Fibroblast of villous mesenchyme (primary cell): ENCODE results near the gene NAPSA. TPM values are rescaled to one million over a fixed set of nuclear protein-coding genes. Genes with fewer than 3 reads are reported as not detected.

Experiments used
- DNase-seq: peaks from one replicate; pipeline ENCODE4 v3.0.0-alpha.2; 2010; ENCODE audit warnings: low read depth
- H3K4me3 ChIP-seq: 2 replicates; pipeline ENCODE4 v1.5.1; 2011; ENCODE audit warnings: low read depth, mild to moderate bottlenecking, low read length
- total RNA-seq: library from RNA; depleted of rRNA; stranded (reverse); fragments of >200 nt; gene quantifications from 2 replicates; pipeline ENCODE4 v1.2.3, GENCODE V29; 2012
- TF ChIP-seq, protein P1 (sequence below): IDR thresholded peaks from 2 replicates; pipeline ENCODE4 v1.5.1; 2012; ENCODE audit warnings: low read depth, mild to moderate bottlenecking, low read length; ENCODE audit not compliant: insufficient read depth

NAPSA gene
- total RNA-seq, 1 donor: under 0.01 TPM

DNA sequence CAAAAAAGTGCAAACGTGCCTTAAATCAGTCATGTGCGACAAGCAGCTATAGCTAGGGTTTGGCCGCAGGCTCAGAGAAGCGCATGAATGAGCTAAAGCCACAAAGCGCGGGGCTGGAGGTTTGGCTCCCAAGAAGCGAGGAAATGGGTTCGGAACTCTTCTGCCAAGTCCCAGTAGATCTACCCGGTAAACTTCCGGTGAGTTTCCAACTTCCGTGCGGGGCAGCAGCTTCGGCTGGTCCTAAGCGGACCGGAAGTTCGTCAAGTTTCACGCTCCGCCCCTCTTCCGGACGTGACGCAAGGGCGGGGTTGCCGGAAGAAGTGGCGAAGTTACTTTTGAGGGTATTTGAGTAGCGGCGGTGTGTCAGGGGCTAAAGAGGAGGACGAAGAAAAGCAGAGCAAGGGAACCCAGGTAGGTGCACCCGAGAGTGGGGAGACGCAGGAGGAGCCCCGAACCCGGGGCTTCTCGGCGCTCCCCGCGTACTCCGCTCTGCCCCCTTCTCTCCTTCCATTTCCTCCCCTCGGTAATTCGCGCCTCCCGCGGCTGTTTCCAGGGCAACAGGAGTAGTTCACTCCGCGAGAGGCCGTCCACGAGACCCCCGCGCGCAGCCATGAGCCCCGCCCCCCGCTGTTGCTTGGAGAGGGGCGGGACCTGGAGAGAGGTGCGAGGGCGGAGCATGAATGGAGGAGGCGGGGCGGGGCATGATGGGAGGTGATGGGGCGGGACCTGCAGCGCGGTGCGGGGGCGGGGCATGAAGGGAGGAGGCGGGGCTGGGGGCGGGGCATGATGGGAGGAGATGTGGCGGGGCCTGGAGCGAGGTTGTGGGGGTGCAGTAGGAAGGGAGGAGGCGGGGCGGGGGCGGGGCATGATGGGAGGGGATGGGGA, 11.0 kb upstream of the NAPSA start, which contains the start of gene NR1H2:
NR1H2 (plus strand) TSS at position 292 of the 885 bp plus-strand sequence. CDS start 1,149 bp downstream, outside the sequence.
- DNase-seq: peak; percentile 99
- TF ChIP-seq, protein P1, sequence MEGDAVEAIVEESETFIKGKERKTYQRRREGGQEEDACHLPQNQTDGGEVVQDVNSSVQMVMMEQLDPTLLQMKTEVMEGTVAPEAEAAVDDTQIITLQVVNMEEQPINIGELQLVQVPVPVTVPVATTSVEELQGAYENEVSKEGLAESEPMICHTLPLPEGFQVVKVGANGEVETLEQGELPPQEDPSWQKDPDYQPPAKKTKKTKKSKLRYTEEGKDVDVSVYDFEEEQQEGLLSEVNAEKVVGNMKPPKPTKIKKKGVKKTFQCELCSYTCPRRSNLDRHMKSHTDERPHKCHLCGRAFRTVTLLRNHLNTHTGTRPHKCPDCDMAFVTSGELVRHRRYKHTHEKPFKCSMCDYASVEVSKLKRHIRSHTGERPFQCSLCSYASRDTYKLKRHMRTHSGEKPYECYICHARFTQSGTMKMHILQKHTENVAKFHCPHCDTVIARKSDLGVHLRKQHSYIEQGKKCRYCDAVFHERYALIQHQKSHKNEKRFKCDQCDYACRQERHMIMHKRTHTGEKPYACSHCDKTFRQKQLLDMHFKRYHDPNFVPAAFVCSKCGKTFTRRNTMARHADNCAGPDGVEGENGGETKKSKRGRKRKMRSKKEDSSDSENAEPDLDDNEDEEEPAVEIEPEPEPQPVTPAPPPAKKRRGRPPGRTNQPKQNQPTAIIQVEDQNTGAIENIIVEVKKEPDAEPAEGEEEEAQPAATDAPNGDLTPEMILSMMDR: no peak

DNA sequence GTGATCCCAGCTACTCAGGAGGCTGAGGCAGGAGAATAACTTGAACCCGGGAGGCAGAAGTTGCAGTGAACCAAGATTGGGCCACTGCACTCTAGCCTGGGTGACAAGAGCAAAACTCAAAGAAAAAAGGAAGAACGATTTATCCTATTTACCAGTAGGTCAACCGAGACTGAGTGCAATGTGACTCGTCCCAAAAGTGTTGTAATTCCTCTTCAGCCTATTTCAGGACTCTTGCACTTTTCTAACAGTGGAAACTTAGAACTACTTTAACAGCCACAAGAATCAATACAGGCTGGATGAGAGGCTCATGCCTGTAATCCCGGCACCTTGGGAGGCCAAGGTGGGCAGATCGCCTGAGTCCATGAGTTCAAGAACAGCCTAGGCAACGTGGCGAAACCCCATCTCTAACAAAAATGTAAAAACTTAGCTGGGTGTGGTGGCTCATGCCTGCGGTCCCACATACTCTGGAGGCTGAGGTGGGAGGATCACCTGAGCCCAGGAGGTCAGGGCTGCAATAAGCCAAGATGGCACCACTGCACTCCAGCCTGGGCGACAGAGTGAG, 6.6 kb upstream of the NAPSA start:
- TF ChIP-seq, protein P1: no peak
- no peak overlapping the region for H3K4me3 ChIP-seq
- DNase-seq: no peak

More for the DNA sequence above, 11.0 kb upstream of the NAPSA start, which contains the start of gene NR1H2:
- H3K4me3 ChIP-seq: peak within 1 kb of the TSS; percentile 76

DNA sequence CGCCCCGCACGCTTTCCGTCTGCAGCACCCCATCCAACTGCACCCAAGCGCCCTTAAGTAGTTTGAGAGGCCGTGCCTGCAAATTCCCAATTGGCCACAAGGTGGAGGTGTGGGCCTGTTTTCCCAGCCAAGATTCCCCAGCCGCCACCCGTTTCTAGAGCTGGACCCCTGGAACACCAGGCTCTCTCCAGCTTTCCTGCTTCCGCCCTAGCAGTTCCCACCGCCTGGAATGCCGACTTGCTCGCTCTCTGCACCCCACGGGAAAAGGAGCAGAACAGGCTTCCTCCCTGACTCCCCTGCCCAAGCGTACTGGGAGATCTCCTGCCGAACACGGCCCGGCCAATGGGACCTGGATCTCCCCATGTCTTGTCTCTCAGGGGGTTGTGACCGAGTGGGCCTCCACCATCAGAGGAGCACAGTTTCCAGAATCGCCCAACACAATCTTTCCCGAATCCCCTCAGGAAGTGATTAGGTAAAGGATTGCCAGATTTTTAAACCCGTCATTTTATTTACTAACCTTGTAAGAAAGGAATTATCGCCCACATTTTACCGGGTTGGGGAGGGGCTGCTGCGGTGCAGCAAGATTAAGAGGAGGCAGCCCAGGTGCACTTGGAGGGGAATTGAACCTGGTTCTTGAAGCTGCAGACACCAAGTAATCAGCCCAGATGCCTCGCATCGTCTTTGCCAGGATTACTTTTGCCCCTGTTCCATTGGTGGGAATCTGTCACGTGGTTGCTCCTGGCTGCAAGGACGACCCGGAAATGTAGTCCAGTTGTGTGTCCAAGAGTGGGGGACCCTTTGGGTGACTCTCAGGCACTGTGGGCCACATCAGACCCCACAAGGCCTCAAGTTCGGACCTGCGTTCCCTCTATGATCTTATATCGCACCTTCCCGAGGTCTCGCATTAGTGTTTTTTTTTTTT, 3.5 kb upstream of the NAPSA start:
- DNase-seq: peak; percentile 87
- TF ChIP-seq, protein P1: peak; percentile 88
- H3K4me3 ChIP-seq: peak overlapping the region; percentile 84

DNA sequence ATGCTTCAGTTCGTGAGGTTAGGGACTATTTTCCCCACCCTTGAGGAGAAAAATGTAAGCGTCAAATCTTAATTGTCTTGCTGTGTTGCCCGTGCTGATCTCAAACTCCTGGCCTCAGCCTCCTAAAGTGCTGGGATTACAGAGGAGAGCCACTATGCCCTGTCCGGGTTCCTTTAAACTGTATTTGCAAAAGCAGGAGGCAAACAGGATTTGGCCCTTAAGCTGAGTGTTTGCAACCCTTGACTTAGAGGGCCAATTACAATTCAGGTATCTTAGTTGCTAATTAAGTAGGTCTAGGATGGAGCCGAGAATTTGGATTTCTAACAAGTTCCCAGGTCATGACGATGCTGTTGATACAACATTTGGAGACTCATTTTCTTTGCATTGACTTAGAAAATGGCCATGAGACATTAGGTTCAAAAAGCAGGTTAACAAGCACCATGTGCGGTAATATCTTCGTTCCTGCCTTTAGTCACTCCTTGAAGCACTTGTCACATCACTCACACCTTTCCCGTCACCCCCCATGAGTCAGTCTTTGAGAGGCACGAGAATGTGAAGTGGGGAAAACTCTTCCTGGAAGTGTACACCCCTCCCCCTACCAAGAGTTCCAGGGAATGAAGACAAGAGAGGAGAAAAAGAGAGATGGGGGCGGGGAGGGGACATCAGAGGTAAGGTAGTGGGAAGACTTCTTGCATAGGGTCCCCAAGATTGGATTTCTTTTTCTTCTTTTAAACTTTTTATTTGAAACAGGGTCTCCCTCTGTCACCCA, 2.6 kb downstream of the NAPSA start:
- H3K4me3 ChIP-seq: no peak overlapping the region
- DNase-seq: no peak
- TF ChIP-seq, protein P1: no peak

DNA sequence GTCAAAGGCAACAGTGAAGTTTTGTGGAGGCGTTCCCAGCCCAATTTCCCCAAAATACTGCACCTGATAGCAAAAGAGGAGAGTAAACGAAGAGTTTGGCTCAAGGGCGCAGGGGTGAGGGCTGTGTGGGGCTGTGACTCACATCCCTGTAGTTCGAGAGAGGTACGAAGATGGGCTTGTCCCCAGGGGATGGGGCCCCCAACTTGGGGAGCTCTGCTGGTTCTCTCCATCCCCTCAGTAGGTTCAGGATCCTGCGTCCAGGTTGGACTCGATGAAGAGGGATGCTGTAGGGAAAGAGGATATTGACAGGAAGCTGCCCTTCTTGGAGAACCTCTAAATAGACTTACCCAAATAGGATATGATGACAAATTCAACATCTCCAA, 3.4 kb downstream of the NAPSA start:
- TF ChIP-seq, protein P1: no peak
- no peak for DNase-seq
- H3K4me3 ChIP-seq: no peak overlapping the region

DNA sequence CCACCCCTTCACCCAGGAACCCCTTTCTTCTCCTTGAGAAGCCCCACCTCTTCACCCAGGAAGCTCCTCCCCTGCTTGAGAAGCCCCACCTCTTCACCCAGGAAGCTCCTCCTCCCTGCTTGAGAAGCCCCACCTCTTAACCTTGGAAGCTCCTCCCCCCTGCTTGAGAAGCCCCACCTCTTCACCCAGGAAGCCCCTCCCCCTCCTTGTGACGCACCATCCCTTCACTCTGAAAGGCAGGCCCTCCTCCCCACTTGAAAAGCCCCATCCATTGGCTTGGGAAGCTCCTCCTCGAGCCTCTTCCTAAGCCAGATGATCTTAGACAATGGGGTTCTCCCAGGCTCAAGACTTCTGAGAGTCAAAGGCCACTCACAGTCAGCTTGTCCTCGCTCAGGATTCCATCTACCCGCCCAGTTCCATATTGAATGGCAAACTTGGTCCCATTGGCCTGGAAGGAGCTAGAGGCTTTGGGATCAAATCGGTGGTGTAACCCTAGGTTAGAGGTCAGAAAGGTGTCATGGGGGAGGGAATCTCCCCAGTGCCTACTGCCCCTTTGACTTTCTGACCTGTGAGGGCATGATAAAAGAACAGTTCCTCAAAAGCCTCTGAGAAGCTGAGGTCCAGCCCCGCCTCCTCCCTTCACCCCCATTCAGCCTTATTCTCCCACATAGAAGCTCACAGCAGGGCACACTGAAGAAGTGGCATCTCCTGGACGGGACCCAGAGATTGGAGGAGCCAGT, 4.0 kb downstream of the NAPSA start:
- DNase-seq: no peak
- TF ChIP-seq, protein P1: no peak
- H3K4me3 ChIP-seq: no peak overlapping the region
